GM10248 (cell line): ENCODE data around the gene ZNF394.

ENCODE experiments used
- CTCF ChIA-PET: fragments of 300-600 bp; sonication (Branson Sonifier 250); formaldehyde crosslinking; extraction: SDS; loops from one replicate; lab custom pipeline; 2021; ENCODE audit warnings: antibody characterized with exemption; lab: Yijun Ruan, JAX
- POLR2A ChIA-PET: fragments of 350-650 bp; sonication (Branson Sonifier 250); formaldehyde crosslinking; extraction: SDS; loops from one replicate; lab custom pipeline; 2020; ENCODE audit warnings: antibody characterized with exemption; lab: Yijun Ruan, JAX
- DNase-seq: peaks from one replicate; pipeline ENCODE4 v3.0.0; 2012; ENCODE audit errors: extremely low spot score
- CTCF ChIP-seq: IDR thresholded peaks from 2 replicates; pipeline ENCODE4 v1.5.1; 2012; ENCODE audit warnings: mild to moderate bottlenecking, low read depth; ENCODE audit errors: extremely low read depth, missing control alignments, control extremely low read depth

The ZNF394 gene

GRCh38 chr7:99455874-99456273 lies 44.2 kb downstream of the ZNF394 start:
- TF ChIP-seq CTCF, result no peak
- ChIA-PET POLR2A (interaction anchor here (0.6 to 0.7 kb wide), 2 partner anchors 16 to 17 kb away, joined by 3 read pairs; partner anchors contain the start of genes CPSF4 and PTCD1), CTCF (interaction anchor here (1.2 kb wide), 1 partner anchor 13 kb away, joined by 3 read pairs; no protein-coding TSS in a partner anchor)
- no peak for DNase-seq

GRCh38 chr7:99453105-99453504 lies 47.0 kb downstream of the ZNF394 start:
- POLR2A ChIA-PET, result no interaction called here
- DNase-seq, result no peak
- CTCF ChIA-PET, result no interaction called here
- no peak for TF ChIP-seq CTCF

GRCh38 chr7:99452541-99452940 lies 47.5 kb downstream of the ZNF394 start:
- no peak for TF ChIP-seq CTCF
- POLR2A ChIA-PET, result no interaction called here
- CTCF ChIA-PET, result no interaction called here
- DNase-seq, result no peak

- DNase-seq, result no peak
- ChIA-PET CTCF (no interaction called here), POLR2A (no interaction called here)
- TF ChIP-seq CTCF, result no peak
Measured at GRCh38 chr7:99451936-99452335, 48.1 kb downstream of the ZNF394 start.

- TF ChIP-seq CTCF, result no peak
- no peak for DNase-seq
- CTCF ChIA-PET, result interaction anchor here (1.1 to 3.4 kb wide), 2 partner anchors 11 to 18 kb away, joined by 3 to 9 read pairs; no protein-coding TSS in a partner anchor
- POLR2A ChIA-PET, result no interaction called here
Measured at GRCh38 chr7:99449326-99449725, 50.8 kb downstream of the ZNF394 start.

- TF ChIP-seq CTCF, result no peak
- POLR2A ChIA-PET, result no interaction called here
- no peak for DNase-seq
- CTCF ChIA-PET, result interaction anchor here (1.1 to 3.4 kb wide), 2 partner anchors 11 to 18 kb away, joined by 3 to 9 read pairs; no protein-coding TSS in a partner anchor
Measured at GRCh38 chr7:99448855-99449254, 51.2 kb downstream of the ZNF394 start.
